Measurements from ENCODE around the gene RUFY3.

The RUFY3 gene

DNA sequence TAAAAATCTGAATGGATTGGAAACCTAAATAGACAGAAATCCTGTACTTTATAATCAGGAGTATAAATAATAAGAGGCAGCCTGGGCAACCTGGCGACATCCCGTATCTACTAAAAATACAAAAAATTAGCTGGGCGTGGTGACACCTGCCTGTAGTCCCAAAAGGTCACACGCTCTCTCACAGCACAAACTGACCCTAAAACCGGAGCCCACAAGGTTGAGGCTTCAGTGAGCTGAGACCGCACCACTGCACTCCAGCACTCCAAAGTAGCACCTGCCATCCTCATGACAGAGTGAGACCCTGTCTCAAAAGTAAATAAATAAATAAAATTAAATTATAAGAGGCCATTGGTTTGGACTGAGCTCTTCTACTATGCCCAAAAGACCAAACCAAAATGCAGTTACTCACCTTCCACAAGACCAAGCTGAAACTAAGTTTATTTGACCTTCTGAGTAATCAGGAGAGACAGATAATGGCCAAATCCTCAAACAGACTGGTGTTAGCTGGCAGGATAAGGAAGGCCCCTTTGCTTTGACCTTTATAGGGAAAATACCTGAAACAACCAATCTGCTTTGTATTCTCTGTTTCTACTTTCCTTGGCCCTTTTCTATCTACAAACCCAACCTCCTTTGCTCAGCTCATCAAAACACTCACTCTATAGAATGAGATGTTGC, 121.1 kb downstream of the RUFY3 start:
- DNase-seq, result no peak

DNA sequence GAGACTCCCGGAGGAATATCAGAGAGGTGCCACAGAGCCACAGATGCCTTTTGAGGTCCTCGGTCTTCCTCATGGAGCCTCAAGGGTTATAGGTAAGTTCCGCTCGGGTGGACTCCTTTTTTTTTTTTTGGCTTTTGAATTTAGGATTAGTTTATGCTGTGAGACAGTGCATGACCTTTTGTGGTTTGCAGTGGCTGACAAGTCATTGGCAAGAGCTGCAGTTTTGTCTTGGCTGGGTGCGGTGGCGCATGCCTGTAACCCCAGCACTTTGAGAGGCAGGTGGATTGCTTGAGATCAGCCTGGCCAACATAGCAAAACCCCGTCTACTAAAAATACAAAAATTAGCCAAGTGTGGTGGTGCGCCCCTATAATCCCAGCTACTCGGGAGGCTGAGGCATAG, 122.4 kb downstream of the RUFY3 start:
- DNase-seq, result no peak

GRCh38 chr4:70849291-70849690, 127.5 kb downstream of the RUFY3 start:
- no peak for DNase-seq

GRCh38 chr4:70855464-70855863, 133.7 kb downstream of the RUFY3 start:
- no peak for DNase-seq
